Testis (tissue), 2 donors: Measurements from ENCODE around the gene TMEM51.

Source experiments
- POLR2A ChIP-seq: fragments of 450-650 bp; IDR thresholded peaks from one replicate; pipeline ENCODE4 v1.6.1; 2017; ENCODE audit warnings: antibody characterized with exemption, mild to moderate bottlenecking, moderate library complexity
- TF ChIP-seq, protein P1 (sequence below), 3 experiments: fragments of 450-650 bp in 2 of 3; fragments of 200-600 bp in 1 of 3; sonication (generic) in 1 of 3; IDR thresholded peaks; one replicate each; pipeline ENCODE4 v1.5.1; 2016 to 2019; ENCODE audit warnings: antibody characterized with exemption in 3 of 3, mild to moderate bottlenecking in 2 of 3, moderate library complexity in 1 of 3

DNA sequence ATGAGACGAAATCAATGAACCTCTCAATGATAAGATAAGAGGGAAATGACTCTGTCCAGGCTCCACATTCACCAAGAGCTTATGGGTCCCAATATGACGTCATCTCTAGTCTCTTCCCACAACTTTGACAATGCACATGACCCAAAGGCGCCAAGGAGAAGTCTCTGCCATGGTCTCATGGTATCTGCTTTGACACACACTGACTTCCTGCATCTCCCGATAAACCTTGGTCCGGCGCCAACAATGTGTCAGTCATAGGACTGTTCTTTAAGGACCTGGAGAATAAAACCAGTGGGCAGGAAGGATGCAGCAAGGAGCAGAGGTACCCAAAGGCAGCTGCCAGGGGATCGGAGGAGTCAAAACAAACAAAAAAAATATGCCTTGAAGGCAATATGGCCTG, 46.9 kb upstream of the TMEM51 start:
- TF ChIP-seq POLR2A, result no peak
- TF ChIP-seq, protein P1, sequence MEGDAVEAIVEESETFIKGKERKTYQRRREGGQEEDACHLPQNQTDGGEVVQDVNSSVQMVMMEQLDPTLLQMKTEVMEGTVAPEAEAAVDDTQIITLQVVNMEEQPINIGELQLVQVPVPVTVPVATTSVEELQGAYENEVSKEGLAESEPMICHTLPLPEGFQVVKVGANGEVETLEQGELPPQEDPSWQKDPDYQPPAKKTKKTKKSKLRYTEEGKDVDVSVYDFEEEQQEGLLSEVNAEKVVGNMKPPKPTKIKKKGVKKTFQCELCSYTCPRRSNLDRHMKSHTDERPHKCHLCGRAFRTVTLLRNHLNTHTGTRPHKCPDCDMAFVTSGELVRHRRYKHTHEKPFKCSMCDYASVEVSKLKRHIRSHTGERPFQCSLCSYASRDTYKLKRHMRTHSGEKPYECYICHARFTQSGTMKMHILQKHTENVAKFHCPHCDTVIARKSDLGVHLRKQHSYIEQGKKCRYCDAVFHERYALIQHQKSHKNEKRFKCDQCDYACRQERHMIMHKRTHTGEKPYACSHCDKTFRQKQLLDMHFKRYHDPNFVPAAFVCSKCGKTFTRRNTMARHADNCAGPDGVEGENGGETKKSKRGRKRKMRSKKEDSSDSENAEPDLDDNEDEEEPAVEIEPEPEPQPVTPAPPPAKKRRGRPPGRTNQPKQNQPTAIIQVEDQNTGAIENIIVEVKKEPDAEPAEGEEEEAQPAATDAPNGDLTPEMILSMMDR (IDR thresholded peaks at IDR 0.05), result no peak
